ENCODE data around the gene PLOD1. TPM values are rescaled to one million over a fixed set of nuclear protein-coding genes. Genes with fewer than 3 reads are reported as not detected.
A peak's percentile ranks its signal among the peaks of the same experiment; 100 is the strongest.

Gene PLOD1
- total RNA-seq, 5 donors from 2014 or later (not counting 1 experiment from before 2014, with no cell fraction given) = 2.6 to 6.9 (median 4.6) TPM

- H3K27ac Mint-ChIP-seq = no peak overlapping the region
- ChIA-PET CTCF (no interaction called here), POLR2A (no interaction called here)
These were observed 74.9 kb downstream of the PLOD1 start for GRCh38 chr1:12009318-12009947.

DNA sequence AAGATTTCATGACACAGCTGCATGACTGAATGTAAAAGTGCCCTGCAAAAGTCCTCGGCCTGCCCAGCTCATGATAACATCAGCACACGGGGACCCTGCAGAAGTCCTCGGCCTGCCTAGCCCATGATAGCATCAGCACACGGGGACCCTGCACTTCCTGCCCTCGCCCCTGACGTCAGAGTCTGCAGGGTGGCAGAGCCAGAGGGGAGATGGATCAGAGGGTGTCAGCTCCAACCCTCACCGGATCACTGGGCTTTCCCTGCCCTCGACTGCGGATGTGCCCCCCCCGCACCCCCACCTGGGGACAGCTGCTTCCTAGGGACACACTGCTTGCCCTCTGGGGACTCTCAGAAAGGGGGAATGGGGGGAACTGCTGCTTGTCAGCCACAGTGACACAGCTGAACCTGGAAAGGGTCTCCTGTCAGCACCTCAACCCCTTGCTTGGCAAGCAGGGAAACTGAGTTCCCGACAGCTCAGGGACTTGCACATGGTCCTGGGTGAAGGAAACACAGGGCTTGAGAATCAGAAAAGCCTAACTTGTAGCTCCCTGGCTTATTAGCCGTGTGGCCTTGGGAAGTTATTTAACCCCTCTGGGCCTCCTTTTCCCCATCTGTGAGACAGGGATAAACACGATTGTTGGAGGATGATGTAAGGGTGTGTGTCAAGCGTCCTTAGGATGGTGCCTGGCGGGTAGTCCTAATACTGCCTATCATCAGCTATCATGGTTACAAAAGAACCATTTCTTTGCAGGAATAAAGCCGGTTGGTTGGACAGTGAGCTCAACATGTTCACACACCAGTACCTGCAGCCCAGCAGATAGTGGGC is 76.4 kb downstream of the PLOD1 start:
- no peak for DNase-seq
- Mint-ChIP-seq H3K4me1 (peaks cover 0 to 12% (median 7%) of the 10 kb centered on the region in 3 donors), H3K27me3 (no peaks in the 10 kb centered on the region), H3K36me3 (peaks cover 36% of the 10 kb centered on the region), H3K9me3 (no peaks in the 10 kb centered on the region), H3K27ac (no peak overlapping the region), H3K4me3 (no peak overlapping the region)
- 90% methylated on average over 12 of the region's 16 CpGs for WGBS (ENCODE audit: insufficient coverage)
- no peak for ATAC-seq (replicated peaks in 1 of 4)
- no peaks in the 10 kb centered on the region for H3K9me3 ChIP-seq
- H3K27me3 ChIP-seq (replicated peaks in 1 of 2; ENCODE audit: control insufficient read depth in 2 of 2, extremely low read depth in 1 of 2, insufficient read depth in 2 of 2, low read length in 1 of 2) = no peaks in the 10 kb centered on the region
- CTCF ChIA-PET = no interaction called here
- no peak overlapping the region for H3K4me3 ChIP-seq (ENCODE audit: control insufficient read depth in 1 of 2, extremely low read depth in 1 of 2, low read length in 1 of 2)
- H3K4me1 ChIP-seq (ENCODE audit: control insufficient read depth in 1 of 2, extremely low read depth in 1 of 2, insufficient read depth in 2 of 2, low read length in 2 of 2) = no peaks in the 10 kb centered on the region
- H3K36me3 ChIP-seq (ENCODE audit: control insufficient read depth in 2 of 2, extremely low read depth in 1 of 2, insufficient read depth in 1 of 2, low read length in 1 of 2) = peaks cover 11 to 53% of the 10 kb centered on the region in 2 donors
- POLR2A ChIA-PET = no interaction called here
- no peak overlapping the region for H3K27ac ChIP-seq (ENCODE audit: low read length)

More at GRCh38 chr1:12009318-12009947, 74.9 kb downstream of the PLOD1 start:
- no peak for DNase-seq
- Mint-ChIP-seq H3K27me3 (no peaks in the 10 kb centered on the region), H3K4me1 (peaks cover 0 to 9% (median 7%) of the 10 kb centered on the region in 3 donors), H3K4me3 (no peak overlapping the region), H3K36me3 (peaks cover 48% of the 10 kb centered on the region), H3K9me3 (no peaks in the 10 kb centered on the region)
- 94% methylated on average over 8 of the region's 9 CpGs for WGBS (ENCODE audit: insufficient coverage)
- H3K36me3 ChIP-seq (ENCODE audit: control insufficient read depth in 2 of 2, extremely low read depth in 1 of 2, insufficient read depth in 1 of 2, low read length in 1 of 2) = peaks cover 23 to 66% of the 10 kb centered on the region in 2 donors
- no peak overlapping the region for H3K4me3 ChIP-seq (ENCODE audit: control insufficient read depth in 1 of 2, extremely low read depth in 1 of 2, low read length in 1 of 2)
- no peaks in the 10 kb centered on the region for H3K9me3 ChIP-seq
- no peak overlapping the region for H3K27ac ChIP-seq (ENCODE audit: low read length)
- no peaks in the 10 kb centered on the region for H3K4me1 ChIP-seq (ENCODE audit: control insufficient read depth in 1 of 2, extremely low read depth in 1 of 2, insufficient read depth in 2 of 2, low read length in 2 of 2)
- no peak for ATAC-seq (replicated peaks in 1 of 4)
- H3K27me3 ChIP-seq (replicated peaks in 1 of 2; ENCODE audit: control insufficient read depth in 2 of 2, extremely low read depth in 1 of 2, insufficient read depth in 2 of 2, low read length in 1 of 2) = no peaks in the 10 kb centered on the region

DNA sequence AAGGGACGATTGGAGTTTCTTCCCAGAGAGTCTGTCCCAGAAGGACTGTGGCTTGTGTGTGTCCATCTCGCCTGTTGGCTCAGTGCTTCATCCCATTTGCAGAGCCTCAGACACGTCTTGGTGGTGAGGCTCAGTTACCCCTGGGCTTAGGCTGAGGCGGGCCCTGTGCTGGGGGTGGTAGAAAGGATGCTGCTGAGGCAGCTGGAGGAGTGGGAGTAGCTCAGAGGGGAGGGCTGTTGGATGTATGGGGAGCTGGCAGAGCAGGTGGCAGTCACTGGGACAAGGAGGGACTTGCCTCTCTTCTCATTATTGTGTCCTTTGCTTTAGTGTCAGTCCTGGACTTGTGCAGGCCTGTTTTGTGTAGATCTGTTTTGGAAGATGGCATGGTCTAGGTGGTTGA is 77.5 kb downstream of the PLOD1 start:
- H3K9me3 ChIP-seq = no peaks in the 10 kb centered on the region
- Mint-ChIP-seq H3K9me3 (no peaks in the 10 kb centered on the region), H3K27ac (peak overlapping the region in 1 of 2 donors; percentile 45), H3K36me3 (peaks cover 36% of the 10 kb centered on the region), H3K27me3 (no peaks in the 10 kb centered on the region), H3K4me1 (peaks cover 0 to 12% (median 7%) of the 10 kb centered on the region in 3 donors), H3K4me3 (no peak overlapping the region)
- H3K4me3 ChIP-seq (ENCODE audit: control insufficient read depth in 1 of 2, extremely low read depth in 1 of 2, low read length in 1 of 2) = no peak overlapping the region
- ChIA-PET POLR2A (no interaction called here), CTCF (no interaction called here)
- no peaks in the 10 kb centered on the region for H3K4me1 ChIP-seq (ENCODE audit: control insufficient read depth in 1 of 2, extremely low read depth in 1 of 2, insufficient read depth in 2 of 2, low read length in 2 of 2)
- no peak for DNase-seq
- no peak overlapping the region for H3K27ac ChIP-seq (ENCODE audit: low read length)
- 100% methylated on average over 4 of the region's 4 CpGs for WGBS (ENCODE audit: insufficient coverage)
- H3K36me3 ChIP-seq (ENCODE audit: control insufficient read depth in 2 of 2, extremely low read depth in 1 of 2, insufficient read depth in 1 of 2, low read length in 1 of 2) = peaks cover 8 to 43% of the 10 kb centered on the region in 2 donors
- ATAC-seq (replicated peaks in 1 of 4) = no peak
- no peaks in the 10 kb centered on the region for H3K27me3 ChIP-seq (replicated peaks in 1 of 2; ENCODE audit: control insufficient read depth in 2 of 2, extremely low read depth in 1 of 2, insufficient read depth in 2 of 2, low read length in 1 of 2)

DNA sequence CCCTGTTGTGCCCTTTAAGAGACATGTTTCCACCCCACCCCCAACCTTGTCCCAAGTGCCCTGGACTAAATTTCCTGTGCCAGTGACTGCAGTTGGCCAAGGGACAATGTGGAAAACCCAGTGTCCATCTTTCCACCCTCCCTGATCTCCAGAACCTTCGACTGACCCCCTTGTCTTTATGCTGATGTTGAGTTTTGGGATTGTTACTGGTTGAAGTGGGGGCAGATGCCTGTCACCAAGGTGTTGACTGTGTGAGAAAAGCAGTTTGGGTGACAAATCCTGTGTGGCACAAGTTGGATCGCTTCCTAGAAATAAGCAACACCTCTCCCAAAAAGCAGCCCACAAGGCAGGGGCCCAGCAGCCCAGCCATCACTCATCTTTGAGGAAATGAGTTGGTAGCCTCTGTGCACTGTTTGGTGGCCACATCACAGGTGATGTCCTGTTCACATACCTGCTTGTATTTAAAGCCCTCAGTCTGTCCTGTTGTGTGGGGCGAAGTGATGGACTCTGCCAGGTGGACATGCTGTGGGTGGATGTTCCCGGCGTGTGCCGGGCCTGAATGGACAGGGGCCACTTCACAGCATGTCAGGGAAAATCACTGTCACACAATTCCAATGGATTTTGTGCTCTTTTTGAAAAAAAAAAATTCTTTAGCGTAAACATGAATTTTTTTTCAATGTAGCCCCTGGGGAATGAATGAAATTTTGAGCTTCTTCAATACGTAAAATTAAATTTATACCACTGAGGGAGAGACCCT is 78.2 kb downstream of the PLOD1 start:
- no peaks in the 10 kb centered on the region for H3K9me3 ChIP-seq
- H3K27ac ChIP-seq (ENCODE audit: low read length) = no peak overlapping the region
- WGBS (ENCODE audit: insufficient coverage) = 100% methylated on average over 4 of the region's 8 CpGs
- Mint-ChIP-seq H3K27ac (peak overlapping the region in 1 of 2 donors; percentile 39), H3K27me3 (no peaks in the 10 kb centered on the region), H3K4me1 (peaks cover 0 to 12% (median 7%) of the 10 kb centered on the region in 3 donors), H3K9me3 (no peaks in the 10 kb centered on the region), H3K36me3 (peaks cover 28% of the 10 kb centered on the region), H3K4me3 (no peak overlapping the region)
- ChIA-PET CTCF (no interaction called here), POLR2A (no interaction called here)
- DNase-seq (no peak), ATAC-seq (replicated peaks in 1 of 4) (no peak)
- H3K36me3 ChIP-seq (ENCODE audit: control insufficient read depth in 2 of 2, extremely low read depth in 1 of 2, insufficient read depth in 1 of 2, low read length in 1 of 2) = peaks cover 8 to 36% of the 10 kb centered on the region in 2 donors
- H3K27me3 ChIP-seq (replicated peaks in 1 of 2; ENCODE audit: control insufficient read depth in 2 of 2, extremely low read depth in 1 of 2, insufficient read depth in 2 of 2, low read length in 1 of 2) = no peaks in the 10 kb centered on the region
- no peaks in the 10 kb centered on the region for H3K4me1 ChIP-seq (ENCODE audit: control insufficient read depth in 1 of 2, extremely low read depth in 1 of 2, insufficient read depth in 2 of 2, low read length in 2 of 2)
- H3K4me3 ChIP-seq (ENCODE audit: control insufficient read depth in 1 of 2, extremely low read depth in 1 of 2, low read length in 1 of 2) = no peak overlapping the region

DNA sequence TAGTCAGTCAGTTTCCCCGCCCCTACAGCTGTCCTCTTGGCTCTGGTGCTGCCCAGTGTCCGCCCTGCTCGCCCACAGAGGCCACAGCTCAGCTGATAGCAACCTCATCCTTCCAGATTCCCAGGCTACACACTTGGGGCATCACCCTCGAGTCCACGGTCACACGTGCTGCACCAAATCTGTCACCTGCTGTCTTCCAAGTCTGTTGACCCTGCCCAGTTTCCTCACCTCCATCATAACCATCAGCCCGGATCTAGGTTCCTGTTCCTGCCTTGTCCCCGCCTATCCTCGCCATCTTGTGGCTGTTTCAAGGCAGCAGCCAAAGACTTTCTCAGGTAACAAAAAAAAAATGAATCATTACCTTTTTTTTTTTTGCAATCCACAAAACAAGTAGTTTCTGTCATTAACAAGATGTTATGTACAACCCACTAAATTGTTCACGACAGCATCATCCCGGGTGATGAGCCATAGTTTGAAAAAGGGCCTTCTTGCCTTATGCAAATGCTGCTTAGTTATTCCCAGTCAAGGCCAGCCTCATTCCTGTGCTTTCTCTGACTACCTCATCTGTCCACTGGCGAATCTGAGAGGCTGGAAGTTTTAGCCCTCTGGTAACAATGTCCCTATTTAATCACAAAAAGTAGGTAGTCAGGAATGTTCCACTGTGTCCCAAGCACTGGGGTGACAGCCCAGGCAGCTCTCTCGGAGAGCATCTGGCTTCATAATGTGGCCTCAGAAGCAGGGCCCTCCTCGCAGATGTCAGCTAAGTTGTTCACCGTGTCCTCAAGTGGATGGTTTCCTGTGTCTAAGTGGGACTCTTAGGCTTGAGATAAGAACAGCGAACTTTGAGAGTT is 79.8 kb downstream of the PLOD1 start:
- peaks cover 3 to 33% of the 10 kb centered on the region in 2 donors for H3K36me3 ChIP-seq (ENCODE audit: control insufficient read depth in 2 of 2, extremely low read depth in 1 of 2, insufficient read depth in 1 of 2, low read length in 1 of 2)
- H3K4me1 Mint-ChIP-seq = peaks cover 0 to 15% (median 11%) of the 10 kb centered on the region in 3 donors
- H3K27ac ChIP-seq (ENCODE audit: low read length) = no peak overlapping the region
- no peaks in the 10 kb centered on the region for H3K9me3 Mint-ChIP-seq
- peaks cover 18% of the 10 kb centered on the region for H3K36me3 Mint-ChIP-seq
- H3K27ac Mint-ChIP-seq = peak overlapping the region; percentile 64 to 72
- POLR2A ChIA-PET = no interaction called here
- H3K4me1 ChIP-seq (ENCODE audit: control insufficient read depth in 1 of 2, extremely low read depth in 1 of 2, insufficient read depth in 2 of 2, low read length in 2 of 2) = peaks cover 0 to 4% of the 10 kb centered on the region in 2 experiments
- DNase-seq (no peak), ATAC-seq (replicated peaks in 1 of 4) (no peak)
- H3K4me3 Mint-ChIP-seq = no peak overlapping the region
- 94% methylated on average over 12 of the region's 16 CpGs for WGBS (ENCODE audit: insufficient coverage)
- no peaks in the 10 kb centered on the region for H3K9me3 ChIP-seq
- CTCF ChIA-PET = no interaction called here
- H3K4me3 ChIP-seq (ENCODE audit: control insufficient read depth in 1 of 2, extremely low read depth in 1 of 2, low read length in 1 of 2) = no peak overlapping the region
- no peaks in the 10 kb centered on the region for H3K27me3 ChIP-seq (replicated peaks in 1 of 2; ENCODE audit: control insufficient read depth in 2 of 2, extremely low read depth in 1 of 2, insufficient read depth in 2 of 2, low read length in 1 of 2)
- no peaks in the 10 kb centered on the region for H3K27me3 Mint-ChIP-seq

Measured in T-cell (primary cell).